Measurements from ENCODE around the gene GPBP1L1. TPM values are rescaled to one million over a fixed set of nuclear protein-coding genes. Genes with fewer than 3 reads are reported as not detected.

Gene GPBP1L1
- total and polyA plus RNA-seq, 4 donors, result 40.4 to 153 (median 80.5) TPM

DNA sequence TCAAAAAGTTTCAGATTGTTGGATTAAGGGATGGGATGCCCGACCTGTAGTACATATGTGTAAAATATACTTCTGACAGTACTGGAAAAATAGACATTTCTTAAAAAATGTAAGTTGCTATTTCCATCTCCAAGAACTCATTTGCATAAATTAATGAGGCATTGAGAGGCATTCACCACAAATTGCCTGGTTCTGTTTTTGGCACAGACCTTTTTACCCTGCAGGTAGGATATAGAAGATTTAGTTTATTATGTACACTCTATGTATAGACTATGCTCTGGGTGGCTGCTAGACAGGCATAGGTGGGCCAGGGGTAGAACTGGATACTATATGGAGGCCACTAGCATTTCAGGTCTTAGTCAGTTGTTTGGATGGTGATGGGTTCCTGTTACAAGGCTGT is 70.4 kb downstream of the GPBP1L1 start:
- TF ChIP-seq, protein P1, sequence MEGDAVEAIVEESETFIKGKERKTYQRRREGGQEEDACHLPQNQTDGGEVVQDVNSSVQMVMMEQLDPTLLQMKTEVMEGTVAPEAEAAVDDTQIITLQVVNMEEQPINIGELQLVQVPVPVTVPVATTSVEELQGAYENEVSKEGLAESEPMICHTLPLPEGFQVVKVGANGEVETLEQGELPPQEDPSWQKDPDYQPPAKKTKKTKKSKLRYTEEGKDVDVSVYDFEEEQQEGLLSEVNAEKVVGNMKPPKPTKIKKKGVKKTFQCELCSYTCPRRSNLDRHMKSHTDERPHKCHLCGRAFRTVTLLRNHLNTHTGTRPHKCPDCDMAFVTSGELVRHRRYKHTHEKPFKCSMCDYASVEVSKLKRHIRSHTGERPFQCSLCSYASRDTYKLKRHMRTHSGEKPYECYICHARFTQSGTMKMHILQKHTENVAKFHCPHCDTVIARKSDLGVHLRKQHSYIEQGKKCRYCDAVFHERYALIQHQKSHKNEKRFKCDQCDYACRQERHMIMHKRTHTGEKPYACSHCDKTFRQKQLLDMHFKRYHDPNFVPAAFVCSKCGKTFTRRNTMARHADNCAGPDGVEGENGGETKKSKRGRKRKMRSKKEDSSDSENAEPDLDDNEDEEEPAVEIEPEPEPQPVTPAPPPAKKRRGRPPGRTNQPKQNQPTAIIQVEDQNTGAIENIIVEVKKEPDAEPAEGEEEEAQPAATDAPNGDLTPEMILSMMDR (IDR thresholded peaks at IDR 0.05; ENCODE audit: control extremely low read depth, extremely low read depth), result no peak
- ATAC-seq (ENCODE audit: insufficient read depth, low FRiP score), result no peak
- Histone ChIP-seq H3K36me3 (ENCODE audit: control insufficient read depth in 4 of 4, insufficient read depth in 4 of 4, low read length in 4 of 4) (peaks cover 31 to 48% (median 42%) of the 10 kb centered on the region in 4 donors), H3K4me3 (no peak overlapping the region), H3K9ac (ENCODE audit: insufficient read depth in 1 of 2, low read length in 2 of 2) (no peak overlapping the region), H3K27me3 (ENCODE audit: control insufficient read depth in 3 of 3, insufficient read depth in 3 of 3, low read length in 2 of 3) (no peaks in the 10 kb centered on the region), H3K9me3 (ENCODE audit: control insufficient read depth in 4 of 4, insufficient read depth in 3 of 4, low read length in 3 of 4) (no peaks in the 10 kb centered on the region), H3K27ac (ENCODE audit: low read depth in 1 of 2, low read length in 1 of 2) (no peak overlapping the region), H3K4me1 (ENCODE audit: control insufficient read depth in 5 of 5, insufficient read depth in 5 of 5, low read length in 5 of 5) (peaks cover 0 to 11% (median 0%) of the 10 kb centered on the region in 5 donors)
- 95 to 98% methylated on average over 1 of the region's 1 CpG for WGBS, 2 donors
- DNase-seq, result no peak

DNA sequence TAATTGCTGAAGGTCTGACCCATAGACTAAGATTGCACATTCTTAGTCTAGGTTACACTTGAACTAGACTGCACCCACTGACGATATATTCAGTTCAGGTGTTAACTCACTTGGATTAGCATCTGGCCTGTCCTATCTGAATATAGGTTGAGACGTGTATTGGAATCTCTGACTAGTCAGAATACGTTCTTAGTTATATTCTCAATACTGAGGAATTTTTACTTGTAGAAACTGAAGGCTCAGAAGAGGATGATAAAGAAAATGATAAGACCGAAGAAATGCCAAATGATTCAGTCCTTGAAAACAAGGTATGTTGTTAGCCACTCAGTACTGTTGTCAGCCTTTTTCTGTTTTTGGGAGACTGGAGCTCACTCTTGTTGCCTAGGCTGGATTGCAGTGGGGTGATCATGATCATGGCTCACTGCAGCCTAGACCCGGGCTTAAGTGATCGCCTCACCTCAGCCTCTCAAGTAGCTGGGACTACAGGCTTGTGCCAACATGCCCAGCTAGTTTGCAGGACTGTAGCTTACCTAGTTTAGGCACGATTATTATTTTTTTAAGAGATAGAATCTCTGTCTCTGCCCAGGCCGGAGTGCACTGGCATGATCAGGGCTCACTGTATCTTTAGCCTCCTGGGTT is 73.3 kb downstream of the GPBP1L1 start:
- 84 to 88% methylated on average over 8 of the region's 8 CpGs for WGBS, 2 donors
- Histone ChIP-seq H3K4me3 (no peak overlapping the region), H3K36me3 (ENCODE audit: control insufficient read depth in 4 of 4, insufficient read depth in 4 of 4, low read length in 4 of 4) (peaks cover 34 to 66% (median 57%) of the 10 kb centered on the region in 4 donors), H3K4me1 (ENCODE audit: control insufficient read depth in 5 of 5, insufficient read depth in 5 of 5, low read length in 5 of 5) (no peaks in the 10 kb centered on the region), H3K9me3 (ENCODE audit: control insufficient read depth in 4 of 4, insufficient read depth in 3 of 4, low read length in 3 of 4) (no peaks in the 10 kb centered on the region), H3K27me3 (ENCODE audit: control insufficient read depth in 3 of 3, insufficient read depth in 3 of 3, low read length in 2 of 3) (no peaks in the 10 kb centered on the region), H3K27ac (ENCODE audit: low read depth in 1 of 2, low read length in 1 of 2) (no peak overlapping the region), H3K9ac (ENCODE audit: insufficient read depth in 1 of 2, low read length in 2 of 2) (no peak overlapping the region)
- DNase-seq (no peak), ATAC-seq (ENCODE audit: insufficient read depth, low FRiP score) (no peak)
- TF ChIP-seq, protein P1 (IDR thresholded peaks at IDR 0.05; ENCODE audit: control extremely low read depth, extremely low read depth), result no peak

DNA sequence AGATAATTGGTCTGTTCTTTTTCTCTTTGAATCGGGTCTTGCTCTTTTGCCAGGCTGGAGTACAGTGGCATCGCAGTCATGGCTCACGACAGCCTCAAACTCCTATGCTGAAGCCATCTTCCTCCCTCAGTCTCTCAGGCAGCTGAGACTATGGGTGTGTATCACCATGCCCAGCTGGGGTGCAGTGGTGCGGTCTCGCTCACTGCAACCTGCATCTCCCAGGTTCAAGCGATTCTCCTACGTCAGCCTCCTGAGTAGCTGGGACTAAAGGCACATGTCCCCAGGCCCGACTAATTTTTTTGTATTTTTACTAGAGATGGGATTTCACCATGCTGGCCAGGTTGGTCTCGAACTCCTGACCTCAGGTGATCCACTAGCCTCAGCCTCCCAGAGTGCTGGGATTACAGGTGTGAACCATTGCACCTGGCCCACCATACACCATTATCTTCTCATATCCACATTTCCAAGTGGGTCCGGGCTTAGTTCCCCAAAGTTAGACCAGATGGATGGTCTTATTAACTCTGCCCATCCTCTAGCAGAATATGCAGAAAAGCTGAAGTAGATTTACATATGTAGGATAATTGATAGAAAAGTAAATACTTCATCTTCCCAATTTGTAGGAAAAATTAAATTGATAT is 75.6 kb downstream of the GPBP1L1 start:
- H3K9ac ChIP-seq (ENCODE audit: insufficient read depth in 1 of 2, low read length in 2 of 2), result no peak overlapping the region
- H3K36me3 ChIP-seq (ENCODE audit: control insufficient read depth in 4 of 4, insufficient read depth in 4 of 4, low read length in 4 of 4), result peaks cover 19 to 59% (median 48%) of the 10 kb centered on the region in 4 donors
- H3K27me3 ChIP-seq (ENCODE audit: control insufficient read depth in 3 of 3, insufficient read depth in 3 of 3, low read length in 2 of 3), result no peaks in the 10 kb centered on the region
- H3K4me3 ChIP-seq, result no peak overlapping the region
- no peaks in the 10 kb centered on the region for H3K4me1 ChIP-seq (ENCODE audit: control insufficient read depth in 5 of 5, insufficient read depth in 5 of 5, low read length in 5 of 5)
- DNase-seq (no peak), ATAC-seq (ENCODE audit: insufficient read depth, low FRiP score) (no peak)
- H3K9me3 ChIP-seq (ENCODE audit: control insufficient read depth in 4 of 4, insufficient read depth in 3 of 4, low read length in 3 of 4), result no peaks in the 10 kb centered on the region
- 97% methylated on average over 10 of the region's 10 CpGs for WGBS, 2 donors
- H3K27ac ChIP-seq (ENCODE audit: low read depth in 1 of 2, low read length in 1 of 2), result no peak overlapping the region
- TF ChIP-seq, protein P1 (IDR thresholded peaks at IDR 0.05; ENCODE audit: control extremely low read depth, extremely low read depth), result no peak

Data from lung (tissue), 12 donors.